ENCODE measurements around the gene CAMSAP1. TPM values are rescaled to one million over a fixed set of nuclear protein-coding genes. Genes with fewer than 3 reads are reported as not detected.

CAMSAP1 gene
- total RNA-seq, 1 experiment from 2014 or later = 52.7 TPM

GRCh38 chr9:135780086-135780485, 127.3 kb downstream of the CAMSAP1 start:
- H4K20me1 ChIP-seq (ENCODE audit: control insufficient read depth, insufficient read depth, insufficient read length) = no peaks in the 10 kb centered on the region
- TF ChIP-seq, protein P1, sequence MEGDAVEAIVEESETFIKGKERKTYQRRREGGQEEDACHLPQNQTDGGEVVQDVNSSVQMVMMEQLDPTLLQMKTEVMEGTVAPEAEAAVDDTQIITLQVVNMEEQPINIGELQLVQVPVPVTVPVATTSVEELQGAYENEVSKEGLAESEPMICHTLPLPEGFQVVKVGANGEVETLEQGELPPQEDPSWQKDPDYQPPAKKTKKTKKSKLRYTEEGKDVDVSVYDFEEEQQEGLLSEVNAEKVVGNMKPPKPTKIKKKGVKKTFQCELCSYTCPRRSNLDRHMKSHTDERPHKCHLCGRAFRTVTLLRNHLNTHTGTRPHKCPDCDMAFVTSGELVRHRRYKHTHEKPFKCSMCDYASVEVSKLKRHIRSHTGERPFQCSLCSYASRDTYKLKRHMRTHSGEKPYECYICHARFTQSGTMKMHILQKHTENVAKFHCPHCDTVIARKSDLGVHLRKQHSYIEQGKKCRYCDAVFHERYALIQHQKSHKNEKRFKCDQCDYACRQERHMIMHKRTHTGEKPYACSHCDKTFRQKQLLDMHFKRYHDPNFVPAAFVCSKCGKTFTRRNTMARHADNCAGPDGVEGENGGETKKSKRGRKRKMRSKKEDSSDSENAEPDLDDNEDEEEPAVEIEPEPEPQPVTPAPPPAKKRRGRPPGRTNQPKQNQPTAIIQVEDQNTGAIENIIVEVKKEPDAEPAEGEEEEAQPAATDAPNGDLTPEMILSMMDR (conservative IDR thresholded peaks at IDR 0.05) = no peak
- no peaks in the 10 kb centered on the region for H3K27me3 ChIP-seq (ENCODE audit: insufficient read depth, low read length)
- no CpG with 5 or more reads among the region's 16 CpGs for WGBS (ENCODE audit: extremely low coverage, insufficient read length, low lambda C conversion rate)
- no peaks in the 10 kb centered on the region; the same call in 1 of the 2 replicates for H3K27me3 Mint-ChIP-seq (ENCODE audit: low read depth)
- H3K9me3 ChIP-seq (ENCODE audit: control insufficient read depth, low read depth, low read length) = no peaks in the 10 kb centered on the region
- DNase-seq = no peak
- no peak overlapping the region for H3K4ac ChIP-seq (ENCODE audit: low read depth, low read length)
- H3K56ac ChIP-seq (ENCODE audit: insufficient read length, low read depth, low read length) = no peak overlapping the region
- H2BK5ac ChIP-seq (ENCODE audit: insufficient read length, low read length) = no peak overlapping the region
- H3K4me2 ChIP-seq (ENCODE audit: insufficient read depth, insufficient read length, low read length) = no peak overlapping the region
- no peak overlapping the region for H2BK12ac ChIP-seq (ENCODE audit: insufficient read length, low read depth, low read length)
- H3K18ac ChIP-seq (ENCODE audit: insufficient read length, low read depth, low read length) = no peak overlapping the region
- no peak overlapping the region for H3K9ac ChIP-seq (ENCODE audit: extremely low read depth, insufficient read length, low read length)
- no peaks in the 10 kb centered on the region for H3K4me1 Mint-ChIP-seq
- no peaks in the 10 kb centered on the region for H3K9me3 Mint-ChIP-seq
- no peak overlapping the region for H4K5ac ChIP-seq (ENCODE audit: insufficient read length, low read depth, low read length)
- H4K8ac ChIP-seq (replicated peaks; ENCODE audit: insufficient read length, low read depth, low read length) = no peak overlapping the region
- no peak overlapping the region for H2BK15ac ChIP-seq (ENCODE audit: low read depth, low read length)
- H3K79me2 ChIP-seq (ENCODE audit: insufficient read depth, low read length) = no peaks in the 10 kb centered on the region
- no peak overlapping the region for H3K27ac Mint-ChIP-seq
- H3K36me3 Mint-ChIP-seq (ENCODE audit: insufficient read depth in 1 of 3, low read depth in 3 of 3) = no peaks in the 10 kb centered on the region
- H3K79me1 ChIP-seq (ENCODE audit: insufficient read depth, low read depth, low read length, poor library complexity, severe bottlenecking) = no peaks in the 10 kb centered on the region
- no peak overlapping the region for H2AK5ac ChIP-seq (ENCODE audit: insufficient read length, low read length)
- no peaks in the 10 kb centered on the region for H3K23me2 ChIP-seq (ENCODE audit: insufficient read length, low read depth, low read length, poor library complexity, severe bottlenecking)
- H3K23ac ChIP-seq (ENCODE audit: insufficient read length, low read depth, low read length) = no peak overlapping the region
- no peak overlapping the region for H4K91ac ChIP-seq (ENCODE audit: insufficient read length, low read depth, low read length)
- no peak overlapping the region for H3T11ph ChIP-seq (ENCODE audit: low read length)
- H3K4me3 Mint-ChIP-seq = no peak overlapping the region
- H2BK120ac ChIP-seq (ENCODE audit: low read depth, low read length, poor library complexity, severe bottlenecking) = no peak overlapping the region
- no peak overlapping the region for H2AFZ ChIP-seq (ENCODE audit: low read length)
- H3K4me1 ChIP-seq (ENCODE audit: insufficient read depth, low read length) = no peaks in the 10 kb centered on the region
- no peak overlapping the region for H3K14ac ChIP-seq (ENCODE audit: insufficient read depth, low read length)
- H3K27ac ChIP-seq (ENCODE audit: insufficient read length, low read depth, low read length) = no peak overlapping the region
- no peak overlapping the region for H2BK20ac ChIP-seq (ENCODE audit: low read depth, low read length, poor library complexity, severe bottlenecking)

Data from H9 (cell line).